Measurements from ENCODE around the gene NKX2-8. TPM values are rescaled to one million over a fixed set of nuclear protein-coding genes. Genes with fewer than 3 reads are reported as not detected.
"Not testable (repeated sequence)": the region's sequence is repeated elsewhere in the genome, so short reads cannot be mapped to it uniquely, and the experiment has no call there.

Gene NKX2-8
- polyA plus RNA-seq, 1 of the 3 experiments (the other 2 are of a cell fraction) = not detected

GRCh38 chr14:36550899-36551298 lies 31.5 kb downstream of the NKX2-8 start:
- Histone ChIP-seq H3K27me3 (ENCODE audit: insufficient read depth) (no peaks in the 10 kb centered on the region; the same call in 1 of the 2 replicates), H3K79me2 (ENCODE audit: insufficient read depth) (no peaks in the 10 kb centered on the region), H3K4me3 (ENCODE audit: low read depth in 2 of 2, low read length in 1 of 2) (no peak overlapping the region), H3K9ac (no peak overlapping the region), H3K4me1 (ENCODE audit: control insufficient read depth in 1 of 2, insufficient read depth in 2 of 2, low read depth in 1 of 2, low read length in 1 of 2) (no peaks in the 10 kb centered on the region), H3K9me2 (no peaks in the 10 kb centered on the region), H3F3A (replicated peaks; ENCODE audit: insufficient read depth) (no peaks in the 10 kb centered on the region), H3K36me3 (replicated peaks in 1 of 2; ENCODE audit: control insufficient read depth in 1 of 2, insufficient read depth in 2 of 2, low read length in 1 of 2) (no peaks in the 10 kb centered on the region), H3K4me2 (no peak overlapping the region), H2AFZ (ENCODE audit: low read depth) (no peak overlapping the region), H3K9me3 (no peaks in the 10 kb centered on the region), H4K20me1 (ENCODE audit: insufficient read depth) (no peaks in the 10 kb centered on the region), H3K27ac (ENCODE audit: low read depth in 2 of 2, low read length in 1 of 2) (no peak overlapping the region)
- whole genome bisulfite sequencing (ENCODE audit: low lambda C conversion rate) = 4% methylated on average over 1 of the region's 1 CpG
- ChIA-PET CTCF (interaction anchor here (5.2 kb wide), 1 partner anchor 54 kb away, joined by 29 read pairs; no protein-coding TSS in a partner anchor), POLR2A (no interaction called here)
- no peak for DNase-seq
- no peak for TF ChIP-seq SIN3A (IDR thresholded peaks at IDR 0.05; ENCODE audit: borderline replicate concordance, low read depth, low read length)
- TF ChIP-seq RFX5 (IDR thresholded peaks at IDR 0.05; ENCODE audit: low read length) = no peak
- no peak for TF ChIP-seq POLR2AphosphoS5 (IDR thresholded peaks at IDR 0.05; ENCODE audit: low read depth, low read length)
- TF ChIP-seq TEAD4 (IDR thresholded peaks at IDR 0.05; ENCODE audit: borderline replicate concordance, insufficient read depth) = no peak
- no peak for TF ChIP-seq USF2 (IDR thresholded peaks at IDR 0.05; ENCODE audit: borderline replicate concordance, low read depth, low read length)
- TF ChIP-seq CHD2 (IDR thresholded peaks at IDR 0.05; ENCODE audit: low read length, partially characterized antibody) = no peak
- TF ChIP-seq EZH2phosphoT487 (IDR thresholded peaks at IDR 0.05; ENCODE audit: borderline replicate concordance, low read depth) = no peak
- TF ChIP-seq ELF1 (IDR thresholded peaks at IDR 0.05) = no peak
- no peak for TF ChIP-seq GABPA (IDR thresholded peaks at IDR 0.05; ENCODE audit: low read depth)
- no peak for TF ChIP-seq FOSL2 (IDR thresholded peaks at IDR 0.05; ENCODE audit: borderline replicate concordance, low read depth)

- H3K4me2 ChIP-seq; H3K79me2 ChIP-seq (ENCODE audit: insufficient read depth); H3K9ac ChIP-seq; H3F3A ChIP-seq (replicated peaks; ENCODE audit: insufficient read depth); H4K20me1 ChIP-seq (ENCODE audit: insufficient read depth); H3K27ac ChIP-seq (ENCODE audit: low read depth in 2 of 2, low read length in 1 of 2); DNase-seq; H2AFZ ChIP-seq (ENCODE audit: low read depth); H3K4me1 ChIP-seq (ENCODE audit: control insufficient read depth in 1 of 2, insufficient read depth in 2 of 2, low read depth in 1 of 2, low read length in 1 of 2); H3K36me3 ChIP-seq (replicated peaks in 1 of 2; ENCODE audit: control insufficient read depth in 1 of 2, insufficient read depth in 2 of 2, low read length in 1 of 2); H3K4me3 ChIP-seq (ENCODE audit: low read depth in 2 of 2, low read length in 1 of 2); H3K9me2 ChIP-seq; POLR2A ChIA-PET; H3K9me3 ChIP-seq: not testable (repeated sequence)
- CTCF ChIA-PET = interaction anchor here (1.0 to 2.5 kb wide), 2 partner anchors 9 to 20 kb away, joined by 4 to 12 read pairs; no protein-coding TSS in a partner anchor
- H3K27me3 ChIP-seq (ENCODE audit: insufficient read depth) = peaks cover 25% of the 10 kb centered on the region; the same call in 1 of the 2 replicates
- 31% methylated on average over 16 of the region's 16 CpGs for WGBS (ENCODE audit: low lambda C conversion rate)
Measured at GRCh38 chr14:36544280-36544679, 38.1 kb downstream of the NKX2-8 start.

GRCh38 chr14:36538051-36538450 lies 44.4 kb downstream of the NKX2-8 start:
- Histone ChIP-seq H3K36me3 (replicated peaks in 1 of 2; ENCODE audit: control insufficient read depth in 1 of 2, insufficient read depth in 2 of 2, low read length in 1 of 2) (no peaks in the 10 kb centered on the region), H3F3A (replicated peaks; ENCODE audit: insufficient read depth) (no peaks in the 10 kb centered on the region), H3K4me3 (ENCODE audit: low read depth in 2 of 2, low read length in 1 of 2) (no peak overlapping the region), H4K20me1 (ENCODE audit: insufficient read depth) (no peaks in the 10 kb centered on the region), H3K27ac (ENCODE audit: low read depth in 2 of 2, low read length in 1 of 2) (no peak overlapping the region), H3K9me2 (no peaks in the 10 kb centered on the region), H3K9ac (no peak overlapping the region), H3K27me3 (ENCODE audit: insufficient read depth) (0 out of 2 replicates have a peak, but pooled peaks cover 11% of the 10 kb centered on the region), H2AFZ (ENCODE audit: low read depth) (no peak overlapping the region), H3K9me3 (no peaks in the 10 kb centered on the region; the same call in 1 of the 2 replicates), H3K4me2 (no peak overlapping the region), H3K4me1 (ENCODE audit: control insufficient read depth in 1 of 2, insufficient read depth in 2 of 2, low read depth in 1 of 2, low read length in 1 of 2) (no peaks in the 10 kb centered on the region), H3K79me2 (ENCODE audit: insufficient read depth) (no peaks in the 10 kb centered on the region)
- no peak for DNase-seq
- ChIA-PET CTCF (interaction anchor here (1.0 to 2.2 kb wide), 2 partner anchors 13 to 16 kb away, joined by 3 to 8 read pairs; no protein-coding TSS in a partner anchor), POLR2A (interaction anchor here (0.7 kb wide), 1 partner anchor 16 kb away, joined by 3 read pairs; no protein-coding TSS in a partner anchor)
- WGBS (ENCODE audit: low lambda C conversion rate) = 0% methylated on average over 1 of the region's 1 CpG
- TF ChIP-seq SIN3A (IDR thresholded peaks at IDR 0.05; ENCODE audit: borderline replicate concordance, low read depth, low read length) (no peak), POLR2AphosphoS5 (IDR thresholded peaks at IDR 0.05; ENCODE audit: low read depth, low read length) (no peak), GABPA (IDR thresholded peaks at IDR 0.05; ENCODE audit: low read depth) (no peak), JUND (IDR thresholded peaks at IDR 0.05) (no peak), TEAD4 (IDR thresholded peaks at IDR 0.05; ENCODE audit: borderline replicate concordance, insufficient read depth) (no peak)

Other genes starting within 250 kb of the NKX2-8 start
- not detected in 2 replicates for gene NKX2-1, start 62.4 kb downstream of the NKX2-8 start, polyA plus RNA-seq (2012; rRNA removed)
- not detected in 2 replicates for gene PAX9, start 79.2 kb upstream of the NKX2-8 start, polyA plus RNA-seq (2012; rRNA removed)